Skeletal muscle satellite cell (primary cell): ENCODE measurements around the gene ACOT4.
A peak's percentile ranks its signal among the peaks of the same experiment; 100 is the strongest.
"Not testable (repeated sequence)": the region's sequence is repeated elsewhere in the genome, so short reads cannot be mapped to it uniquely, and the experiment has no call there.

ENCODE experiments used
- H3K27me3 ChIP-seq: 2 replicates; pipeline ENCODE4 v1.7.0; 2013; ENCODE audit warnings: low read length; ENCODE audit not compliant: control insufficient read depth, insufficient read depth
- H3K36me3 ChIP-seq: 2 replicates; pipeline ENCODE4 v1.7.0; 2013; ENCODE audit warnings: mild to moderate bottlenecking, control low read depth, low read length; ENCODE audit not compliant: insufficient read depth
- H3K4me1 ChIP-seq: 2 replicates; pipeline ENCODE4 v1.7.0; 2013; ENCODE audit warnings: low read length; ENCODE audit not compliant: control insufficient read depth, insufficient read depth
- H3K4me2 ChIP-seq: 2 replicates; pipeline ENCODE4 v1.7.0; 2013; ENCODE audit warnings: mild to moderate bottlenecking, low read length
- H3K4me3 ChIP-seq: 2 replicates; pipeline ENCODE4 v1.7.0; 2013; ENCODE audit warnings: low read length
- H3K9ac ChIP-seq: 2 replicates; pipeline ENCODE4 v1.7.0; 2013; ENCODE audit warnings: mild to moderate bottlenecking, low read depth, low read length, moderate library complexity
- H3K9me3 ChIP-seq: replicated peaks from 2 replicates; pipeline ENCODE4 v1.7.0; 2013; ENCODE audit warnings: mild to moderate bottlenecking, control low read depth, low read length

ACOT4 gene

DNA sequence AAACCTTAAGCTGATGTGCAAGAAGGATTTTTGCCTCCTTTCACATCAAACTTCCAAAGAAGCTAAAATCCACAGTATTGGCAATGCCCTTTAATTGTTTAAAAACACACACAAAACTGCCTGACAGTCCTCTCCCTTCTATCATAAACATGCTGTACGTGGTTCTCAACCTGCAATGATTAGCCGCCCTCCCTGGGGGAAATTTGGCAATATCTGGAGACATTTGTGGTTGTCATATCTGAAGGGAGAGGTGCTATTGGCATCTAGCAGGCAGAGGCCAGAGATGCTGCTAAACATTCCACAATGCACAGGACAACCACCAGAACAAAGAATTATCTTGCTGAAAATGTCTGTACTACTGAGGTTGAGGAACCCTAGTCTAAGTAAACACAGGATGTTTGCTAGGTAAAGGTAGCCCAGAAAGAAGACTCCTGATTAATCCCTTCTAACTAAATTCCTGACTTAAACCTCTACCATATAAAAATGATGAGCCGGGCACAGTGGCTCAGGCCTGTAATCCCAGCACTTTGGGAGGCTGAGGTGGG lies 21.8 kb downstream of the ACOT4 start:
- Histone ChIP-seq H3K4me3 (no peak overlapping the region), H3K4me2 (peak overlapping the region; percentile 90), H3K4me1 (no peaks in the 10 kb centered on the region), H3K9me3 (peaks cover 2% of the 10 kb centered on the region), H3K27me3 (no peaks in the 10 kb centered on the region), H3K9ac (no peak overlapping the region), H3K36me3 (no peaks in the 10 kb centered on the region)

DNA sequence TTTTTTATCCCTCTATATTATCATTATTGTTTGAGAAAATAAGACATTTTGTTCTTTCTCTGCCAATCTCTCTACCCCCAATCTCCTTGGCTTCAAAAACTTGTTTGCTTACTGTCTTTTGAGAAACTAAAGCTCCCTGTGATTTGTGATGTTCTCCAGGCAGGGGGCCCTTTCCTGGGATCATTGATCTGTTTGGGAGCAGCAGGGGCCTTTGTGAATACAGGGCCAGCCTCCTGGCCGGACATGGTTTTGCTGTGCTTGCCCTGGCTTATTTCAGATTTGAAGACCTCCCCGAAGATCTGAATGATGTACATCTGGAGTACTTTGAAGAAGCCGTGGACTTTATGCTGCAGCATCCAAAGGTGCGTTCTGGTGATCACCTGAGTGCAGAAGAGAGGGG lies 25.2 kb downstream of the ACOT4 start:
- Histone ChIP-seq H3K4me1 (no peaks in the 10 kb centered on the region), H3K9ac (no peak overlapping the region), H3K4me3 (no peak overlapping the region), H3K36me3 (no peaks in the 10 kb centered on the region), H3K27me3 (peaks cover 7% of the 10 kb centered on the region), H3K4me2 (no peak overlapping the region), H3K9me3 (no peaks in the 10 kb centered on the region)

DNA sequence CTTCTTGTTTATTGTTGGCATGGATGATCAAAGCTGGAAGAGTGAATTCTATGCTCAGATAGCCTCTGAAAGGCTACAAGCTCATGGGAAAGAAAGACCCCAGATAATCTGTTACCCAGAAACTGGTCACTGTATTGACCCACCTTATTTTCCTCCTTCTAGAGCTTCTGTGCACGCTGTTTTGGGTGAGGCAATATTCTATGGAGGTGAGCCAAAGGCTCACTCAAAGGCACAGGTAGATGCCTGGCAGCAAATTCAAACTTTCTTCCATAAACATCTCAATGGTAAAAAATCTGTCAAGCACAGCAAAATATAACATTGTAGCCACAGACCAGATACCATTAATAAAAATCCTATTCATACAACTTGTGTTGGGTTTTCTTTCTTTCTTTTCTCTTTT lies 27.9 kb downstream of the ACOT4 start:
- no peaks in the 10 kb centered on the region for H3K9me3 ChIP-seq
- no peak overlapping the region for H3K4me2 ChIP-seq
- H3K4me1 ChIP-seq, result no peaks in the 10 kb centered on the region
- H3K9ac ChIP-seq, result no peak overlapping the region
- H3K36me3 ChIP-seq, result no peaks in the 10 kb centered on the region
- H3K27me3 ChIP-seq, result peaks cover 7% of the 10 kb centered on the region
- H3K4me3 ChIP-seq, result no peak overlapping the region

DNA sequence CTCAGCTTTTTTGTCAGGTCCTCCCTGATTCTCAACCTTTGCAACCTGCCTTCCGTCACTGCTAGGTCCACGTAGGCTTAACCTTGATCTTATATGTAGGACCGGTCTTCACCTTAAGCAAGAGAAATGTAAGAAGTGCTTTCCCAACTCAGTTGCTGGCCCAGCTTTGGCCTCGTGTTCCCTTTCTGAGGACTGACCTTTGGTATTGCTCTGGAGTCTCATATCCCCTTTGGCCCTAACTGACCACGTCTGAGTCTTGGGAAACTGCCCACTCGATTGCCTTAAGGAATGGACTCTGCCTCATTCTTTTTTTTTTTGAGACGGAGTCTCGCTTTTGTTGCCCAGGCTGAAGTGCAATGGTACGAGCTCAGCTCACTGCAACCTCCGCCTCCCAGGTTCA lies 28.6 kb downstream of the ACOT4 start:
- no peak overlapping the region for H3K4me3 ChIP-seq
- H3K36me3 ChIP-seq, result no peaks in the 10 kb centered on the region
- H3K27me3 ChIP-seq, result peaks cover 7% of the 10 kb centered on the region
- no peak overlapping the region for H3K9ac ChIP-seq
- H3K4me2 ChIP-seq, result no peak overlapping the region
- H3K9me3 ChIP-seq, result no peaks in the 10 kb centered on the region
- H3K4me1 ChIP-seq, result no peaks in the 10 kb centered on the region

DNA sequence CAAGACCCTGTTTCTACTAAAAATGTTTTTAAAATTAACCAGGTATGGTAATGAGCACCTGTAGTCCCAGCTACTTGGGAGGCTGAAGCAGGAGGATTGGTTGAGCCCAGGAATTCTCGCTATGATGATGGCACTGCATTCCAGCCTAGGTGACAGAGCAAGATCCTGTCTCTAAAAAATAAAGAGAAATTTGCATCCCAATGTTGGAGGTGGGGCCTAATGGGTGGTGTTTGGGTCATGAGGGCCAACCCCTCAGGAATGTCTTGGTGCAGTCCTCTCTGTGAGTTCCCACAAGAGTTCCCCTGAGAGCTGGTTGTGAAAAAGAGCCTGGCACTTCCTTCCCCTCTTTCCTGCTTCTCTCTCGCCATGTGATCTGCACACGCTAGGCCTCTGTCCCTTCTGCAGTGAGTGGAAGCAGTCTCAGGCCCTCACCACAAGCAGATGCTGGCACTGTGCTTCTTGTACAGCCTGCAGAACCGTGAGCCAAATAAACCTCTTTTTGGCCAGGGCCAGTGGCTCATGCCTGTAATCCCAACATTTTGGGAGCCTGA lies 31.9 kb downstream of the ACOT4 start:
- Histone ChIP-seq H3K27me3 (peaks cover 7% of the 10 kb centered on the region), H3K4me1 (no peaks in the 10 kb centered on the region), H3K36me3 (no peaks in the 10 kb centered on the region), H3K9me3 (no peaks in the 10 kb centered on the region), H3K4me2 (no peak overlapping the region), H3K4me3 (no peak overlapping the region), H3K9ac (no peak overlapping the region)

DNA sequence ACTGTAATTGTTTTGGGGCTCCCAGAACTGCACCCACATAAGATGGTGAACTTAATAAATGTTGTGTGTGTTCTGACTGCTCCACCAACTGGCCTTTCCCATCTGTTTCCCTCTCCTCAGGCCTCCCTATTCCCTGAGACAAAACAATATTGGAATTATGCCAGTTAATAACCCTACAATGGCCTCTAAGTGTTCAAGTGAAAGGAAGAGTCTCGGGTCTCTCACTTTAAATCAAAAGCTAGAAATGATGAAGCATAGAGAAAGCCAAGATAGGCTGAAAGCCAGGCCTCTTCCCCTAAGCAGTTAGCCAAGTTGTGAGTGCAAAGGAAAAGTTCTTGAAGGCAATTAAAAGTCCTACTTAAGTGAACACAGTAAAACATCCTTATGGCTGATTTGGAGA lies 34.0 kb downstream of the ACOT4 start:
- Histone ChIP-seq H3K27me3 (peaks cover 3% of the 10 kb centered on the region), H3K4me3 (no peak overlapping the region), H3K4me1 (no peaks in the 10 kb centered on the region), H3K4me2 (no peak overlapping the region), H3K36me3 (no peaks in the 10 kb centered on the region), H3K9me3 (no peaks in the 10 kb centered on the region), H3K9ac (no peak overlapping the region)

DNA sequence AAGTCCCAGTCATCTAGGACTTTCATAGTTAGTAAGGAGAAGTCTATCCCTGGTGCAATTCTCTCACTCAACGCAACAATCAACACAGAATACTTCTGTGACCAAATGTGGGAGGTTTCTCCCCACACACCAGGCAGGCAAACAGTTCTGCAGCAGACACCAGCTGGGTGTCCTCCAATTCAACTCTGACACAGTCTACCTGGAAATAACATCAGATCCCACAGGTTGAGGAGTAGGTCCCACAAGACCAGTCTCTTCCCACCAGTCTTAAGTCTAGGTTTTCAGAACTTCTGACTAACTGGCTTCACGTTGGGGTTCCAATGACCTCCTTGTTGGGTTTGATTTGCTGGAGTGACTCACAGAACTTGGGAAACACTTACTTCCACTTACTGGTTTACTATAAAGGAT lies 35.5 kb downstream of the ACOT4 start:
- no peaks in the 10 kb centered on the region for H3K9me3 ChIP-seq
- H3K36me3 ChIP-seq, result no peaks in the 10 kb centered on the region
- H3K4me1 ChIP-seq, result no peaks in the 10 kb centered on the region
- H3K9ac ChIP-seq, result no peak overlapping the region
- no peaks in the 10 kb centered on the region for H3K27me3 ChIP-seq
- H3K4me3 ChIP-seq, result no peak overlapping the region
- H3K4me2 ChIP-seq, result no peak overlapping the region

DNA sequence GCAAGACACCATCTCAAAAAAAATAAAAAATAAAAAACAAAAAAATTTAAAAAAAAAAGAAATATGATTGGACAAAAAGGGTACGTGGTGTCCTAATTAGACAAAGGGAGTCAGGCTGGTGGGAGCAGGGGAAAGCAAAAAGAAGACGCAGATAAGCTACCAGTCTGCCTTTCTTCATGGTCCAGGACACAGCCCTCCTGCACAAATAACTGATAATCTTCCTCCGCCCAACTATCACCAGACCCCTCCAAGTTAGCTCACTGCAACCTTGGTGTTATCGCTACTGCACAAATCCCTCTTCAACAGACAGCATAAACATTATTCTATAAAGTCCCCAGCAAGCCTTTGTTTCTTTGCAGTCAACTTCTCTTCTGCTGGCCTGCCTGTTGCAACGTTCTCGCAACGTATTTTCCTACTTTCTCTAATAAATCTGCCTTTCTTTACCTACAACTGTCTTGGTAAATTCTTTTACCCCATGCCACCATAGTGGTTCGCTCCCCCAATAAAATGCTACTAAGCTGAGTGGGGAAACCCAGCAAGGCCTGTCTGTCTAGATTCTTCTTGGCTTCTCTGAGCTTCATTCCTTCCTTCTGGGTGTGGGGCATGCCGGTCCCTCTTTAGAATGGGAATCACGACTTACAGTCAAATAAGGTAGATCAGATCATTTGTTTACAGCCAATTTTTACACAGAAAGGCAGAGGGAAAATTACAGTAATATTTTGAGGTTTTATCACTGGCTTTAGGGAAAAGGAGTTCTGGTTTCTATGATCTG lies 38.5 kb downstream of the ACOT4 start:
- H3K27me3 ChIP-seq, result no peaks in the 10 kb centered on the region
- no peaks in the 10 kb centered on the region for H3K36me3 ChIP-seq
- peaks cover 10% of the 10 kb centered on the region for H3K4me1 ChIP-seq
- H3K9ac ChIP-seq, result no peak overlapping the region
- H3K9me3 ChIP-seq, result no peaks in the 10 kb centered on the region
- no peak overlapping the region for H3K4me2 ChIP-seq
- H3K4me3 ChIP-seq, result no peak overlapping the region

DNA sequence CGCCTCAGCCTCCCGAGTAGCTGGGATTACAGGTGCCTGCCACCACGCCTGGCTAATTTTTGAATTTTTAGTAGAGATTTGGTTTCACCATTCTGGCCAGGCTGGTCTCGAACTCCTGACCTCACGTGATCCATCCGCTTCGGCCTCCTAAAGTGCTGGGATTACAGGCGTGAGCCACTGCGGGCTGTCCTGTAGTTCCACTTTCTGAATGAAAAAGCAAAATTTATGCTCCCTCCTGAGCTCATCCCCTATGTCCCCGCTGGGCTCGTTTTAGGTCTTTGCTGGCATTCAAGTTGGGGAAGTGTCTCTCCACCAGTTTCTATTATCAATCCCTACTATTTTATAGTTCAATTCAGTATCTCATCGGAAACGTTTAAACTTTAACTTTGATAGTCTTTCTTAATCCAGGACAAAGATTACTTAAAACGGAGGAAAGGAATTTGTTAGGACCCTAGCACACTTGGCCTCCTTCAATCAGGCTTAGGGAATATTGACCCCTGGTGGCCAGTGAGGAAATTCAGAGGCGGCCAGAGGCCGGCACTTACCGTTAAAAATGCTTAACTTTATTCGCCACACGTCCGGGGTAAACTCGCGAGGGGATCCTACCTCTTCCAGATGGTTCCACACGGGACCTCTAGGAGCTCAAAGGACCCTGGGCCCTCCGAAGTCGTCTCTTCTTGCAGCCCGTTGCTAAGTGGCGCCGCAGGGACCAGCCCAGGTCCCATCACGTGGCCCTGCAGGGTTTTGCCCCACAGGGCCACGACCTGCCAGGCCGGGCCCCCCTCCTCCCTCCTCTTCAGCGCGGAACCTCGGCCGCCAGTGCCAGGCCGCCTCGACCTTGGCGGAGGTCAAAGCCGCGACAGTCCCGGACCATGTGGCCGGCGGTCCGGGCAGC lies 41.7 kb downstream of the ACOT4 start:
- H3K9ac ChIP-seq, result peak overlapping the region; percentile 70
- peak overlapping the region; percentile 75 for H3K4me3 ChIP-seq
- H3K27me3 ChIP-seq, result no peaks in the 10 kb centered on the region
- H3K4me2 ChIP-seq, result peak overlapping the region; percentile 96
- H3K36me3 ChIP-seq, result no peaks in the 10 kb centered on the region
- no peaks in the 10 kb centered on the region for H3K9me3 ChIP-seq
- H3K4me1 ChIP-seq, result peaks cover 10% of the 10 kb centered on the region

DNA sequence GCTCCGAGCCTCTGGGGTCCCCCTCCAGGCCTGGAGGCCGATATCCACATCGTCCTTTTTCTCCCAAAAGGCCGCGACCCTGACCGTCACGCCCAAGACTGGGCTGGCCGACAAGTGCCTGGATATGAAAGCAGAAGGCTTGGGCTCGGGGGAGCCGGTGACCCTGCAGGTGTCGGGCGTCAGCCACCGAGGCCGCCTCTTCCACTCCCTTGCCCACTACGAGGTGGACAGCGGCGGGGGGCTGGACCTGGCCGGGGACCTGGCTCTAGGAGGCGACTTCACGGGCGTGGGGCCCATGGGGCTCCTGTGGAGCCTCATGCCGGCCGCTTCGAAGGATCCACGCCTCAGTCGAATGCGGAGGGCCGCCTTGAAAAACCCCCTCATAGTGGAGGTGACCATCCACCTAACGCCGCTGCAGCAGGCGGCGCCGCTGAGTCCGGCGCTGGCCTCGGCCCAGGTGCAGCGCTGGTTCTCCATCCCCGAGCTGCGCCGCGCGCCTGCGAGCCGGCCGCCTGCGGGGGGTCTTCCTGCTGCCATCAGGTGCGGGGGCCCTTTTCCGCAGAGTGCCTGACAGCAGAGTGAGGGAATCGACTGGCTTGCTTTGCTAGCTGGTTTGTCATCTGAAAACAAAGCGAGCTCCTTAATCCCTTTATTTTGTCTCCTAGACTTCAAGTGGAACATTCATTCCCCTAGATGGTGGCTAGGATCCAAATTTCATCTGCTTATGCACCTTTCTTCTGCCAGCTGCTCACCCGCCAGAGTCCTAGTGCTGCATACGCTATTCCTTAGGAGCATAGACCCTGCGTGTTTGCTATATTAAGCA lies 42.5 kb downstream of the ACOT4 start:
- Histone ChIP-seq H3K4me1 (peaks cover 15% of the 10 kb centered on the region), H3K27me3 (no peaks in the 10 kb centered on the region), H3K4me3 (peak overlapping the region; percentile 75), H3K36me3 (no peaks in the 10 kb centered on the region), H3K4me2 (peak overlapping the region; percentile 96), H3K9me3 (no peaks in the 10 kb centered on the region), H3K9ac (peak overlapping the region; percentile 70)

DNA sequence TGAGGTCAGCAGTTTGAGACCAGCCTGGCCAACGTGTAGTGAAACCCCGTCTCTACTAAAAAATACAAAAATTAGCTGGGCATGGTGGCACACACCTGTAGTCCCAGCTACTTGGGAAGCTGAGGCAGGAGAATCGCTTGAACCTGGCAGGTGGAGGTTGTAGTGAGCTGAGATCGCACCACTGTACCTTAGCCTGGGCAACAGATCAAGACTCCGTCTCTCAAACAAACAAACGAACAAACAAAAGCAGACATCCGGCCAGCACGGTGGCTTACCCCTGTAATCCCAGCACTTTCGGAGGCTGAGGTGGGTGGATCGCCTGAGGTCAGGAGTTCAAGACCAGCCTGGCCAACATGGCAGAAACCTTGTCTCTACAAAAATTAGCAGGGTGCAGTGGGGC lies 44.7 kb downstream of the ACOT4 start:
- H3K36me3 ChIP-seq, H3K9ac ChIP-seq: not testable (repeated sequence)

More for the DNA sequence above, 44.7 kb downstream of the ACOT4 start:
- not testable (repeated sequence) for H3K4me3 ChIP-seq, H3K27me3 ChIP-seq, H3K9me3 ChIP-seq, H3K4me2 ChIP-seq
- H3K4me1 ChIP-seq, result peaks cover 24% of the 10 kb centered on the region
